ENCODE data around the gene EEF2KMT.
"Not testable (repeated sequence)": the region's sequence is repeated elsewhere in the genome, so short reads cannot be mapped to it uniquely, and the experiment has no call there.

DNA sequence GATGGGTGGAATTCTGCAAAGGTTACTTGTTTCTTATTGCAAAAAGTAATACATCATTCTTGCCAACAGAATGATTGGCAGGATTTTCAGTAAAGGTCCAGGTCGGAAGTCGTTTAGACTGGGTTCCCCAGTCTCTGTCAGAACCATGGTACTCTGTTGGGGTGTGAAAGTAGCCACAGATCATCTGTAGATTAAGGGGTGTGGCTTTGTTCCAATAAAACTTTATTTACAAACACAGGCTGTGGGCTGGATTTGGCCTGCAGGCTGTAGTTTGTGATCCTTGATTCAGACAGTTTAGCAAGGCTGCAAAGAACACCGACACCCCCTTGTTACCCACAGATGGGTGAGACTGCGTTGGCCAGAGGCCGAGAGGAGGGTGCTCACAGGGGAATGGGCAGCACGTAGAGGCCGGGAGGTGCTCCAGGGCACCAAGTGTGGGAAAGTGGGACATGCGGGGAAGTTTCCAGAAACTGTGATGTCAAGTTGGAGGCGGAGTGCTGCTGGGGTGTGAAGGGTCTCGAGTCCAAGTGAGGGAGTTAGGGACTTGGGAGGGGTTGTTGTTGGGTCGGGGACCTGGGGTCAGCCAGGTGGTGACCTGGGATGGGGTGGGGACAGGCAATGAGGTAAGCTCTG is 13.4 kb downstream of the EEF2KMT start:
- TF ChIP-seq, protein P1, sequence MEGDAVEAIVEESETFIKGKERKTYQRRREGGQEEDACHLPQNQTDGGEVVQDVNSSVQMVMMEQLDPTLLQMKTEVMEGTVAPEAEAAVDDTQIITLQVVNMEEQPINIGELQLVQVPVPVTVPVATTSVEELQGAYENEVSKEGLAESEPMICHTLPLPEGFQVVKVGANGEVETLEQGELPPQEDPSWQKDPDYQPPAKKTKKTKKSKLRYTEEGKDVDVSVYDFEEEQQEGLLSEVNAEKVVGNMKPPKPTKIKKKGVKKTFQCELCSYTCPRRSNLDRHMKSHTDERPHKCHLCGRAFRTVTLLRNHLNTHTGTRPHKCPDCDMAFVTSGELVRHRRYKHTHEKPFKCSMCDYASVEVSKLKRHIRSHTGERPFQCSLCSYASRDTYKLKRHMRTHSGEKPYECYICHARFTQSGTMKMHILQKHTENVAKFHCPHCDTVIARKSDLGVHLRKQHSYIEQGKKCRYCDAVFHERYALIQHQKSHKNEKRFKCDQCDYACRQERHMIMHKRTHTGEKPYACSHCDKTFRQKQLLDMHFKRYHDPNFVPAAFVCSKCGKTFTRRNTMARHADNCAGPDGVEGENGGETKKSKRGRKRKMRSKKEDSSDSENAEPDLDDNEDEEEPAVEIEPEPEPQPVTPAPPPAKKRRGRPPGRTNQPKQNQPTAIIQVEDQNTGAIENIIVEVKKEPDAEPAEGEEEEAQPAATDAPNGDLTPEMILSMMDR (IDR thresholded peaks at IDR 0.05): not testable (repeated sequence)
- not testable (repeated sequence) for TF ChIP-seq POLR2A (IDR thresholded peaks at IDR 0.05)

Measured in adrenal gland (tissue), 5 donors.